Endothelial cell of umbilical vein (primary cell): ENCODE measurements around the gene CDR2. TPM values are rescaled to one million over a fixed set of nuclear protein-coding genes. Genes with fewer than 3 reads are reported as not detected.

ENCODE experiments used
- BruUV-seq: library from RNA; stranded (reverse); fragments of 400-500 nt; replicated peaks from 2 replicates; lab custom pipeline; 2021; lab: Mats Ljungman, UMichigan
- CTCF ChIA-PET: fragments of 300-600, 350-600 bp; sonication (Branson Sonifier 250); formaldehyde crosslinking; loops from one replicate; lab custom pipeline; 2021; ENCODE audit warnings: antibody characterized with exemption, inconsistent platforms; lab: Charles Lee
- POLR2A ChIA-PET: fragments of 300-600, 350-600 bp; sonication (Branson Sonifier 250); formaldehyde crosslinking; loops from one replicate; lab custom pipeline; 2021; ENCODE audit warnings: antibody characterized with exemption, inconsistent platforms; lab: Charles Lee
- DNase-seq: peaks from one replicate; pipeline ENCODE4 v3.0.0-alpha.2; 2011; ENCODE audit warnings: low read depth, low spot score
- FAIRE-seq: peaks from 2 replicates; lab custom pipeline; 2011; peaks lifted over from hg19 to GRCh38; lab: Jason Lieb, UNC
- H2AFZ ChIP-seq: 2 replicates; pipeline ENCODE4 v1.6.0; 2012; ENCODE audit warnings: low read depth, low read length, control low read depth, inconsistent platforms
- H3K27ac ChIP-seq: 2 replicates; pipeline ENCODE4 v1.5.1; 2011; ENCODE audit warnings: low read depth, mild to moderate bottlenecking, control low read depth, low read length, moderate library complexity; ENCODE audit not compliant: insufficient read depth
- H3K27me3 ChIP-seq, 2 experiments: 2 replicates each; pipeline versions ENCODE4 v1.6.0 to v1.6.1; 2011; ENCODE audit warnings: low read length in 2 of 2, mixed read lengths in 1 of 2; ENCODE audit not compliant: control insufficient read depth in 2 of 2, insufficient read depth in 2 of 2
- H3K36me3 ChIP-seq, 2 experiments: 2 replicates in 1 of 2; 3 replicates in 1 of 2; pipeline ENCODE4 v1.5.1; 2011; ENCODE audit warnings: low read length in 2 of 2, mild to moderate bottlenecking in 1 of 2, moderate library complexity in 1 of 2; ENCODE audit not compliant: control insufficient read depth in 2 of 2, insufficient read depth in 2 of 2; ENCODE audit errors: extremely low read depth in 1 of 2
- H3K4me1 ChIP-seq: 3 replicates; pipeline ENCODE4 v1.5.1; 2011; ENCODE audit warnings: mild to moderate bottlenecking, low read length; ENCODE audit not compliant: control insufficient read depth, insufficient read depth; ENCODE audit errors: extremely low read depth
- H3K4me2 ChIP-seq: 2 replicates; pipeline ENCODE4 v1.6.1; 2011; ENCODE audit warnings: low read length, control low read depth, mixed read lengths; ENCODE audit not compliant: insufficient read depth
- H3K4me3 ChIP-seq, 3 experiments: fragments of 200-600 bp in 1 of 3; sonication (generic), shearing (Covaris generic) in 1 of 3; replicated peaks in 1 of 3; 2 replicates each; pipeline ENCODE4 v1.5.1; 2011 to 2016; ENCODE audit warnings: control low read depth in 3 of 3, low read length in 3 of 3, mild to moderate bottlenecking in 2 of 3, inconsistent platforms in 1 of 3, low read depth in 1 of 3, moderate library complexity in 1 of 3; ENCODE audit not compliant: insufficient read depth in 1 of 3
- H3K79me2 ChIP-seq: 2 replicates; pipeline ENCODE4 v1.6.0; 2012; ENCODE audit warnings: low read length, inconsistent platforms; ENCODE audit not compliant: control insufficient read depth, insufficient read depth
- H3K9ac ChIP-seq: replicated peaks from 2 replicates; pipeline ENCODE3; 2011; ENCODE audit warnings: low read length, control low read depth; ENCODE audit not compliant: insufficient read depth; ENCODE audit errors: extremely low read depth
- H3K9me1 ChIP-seq: replicated peaks from 3 replicates; pipeline ENCODE4 v1.6.0; 2011; ENCODE audit warnings: mild to moderate bottlenecking, low read length; ENCODE audit not compliant: control insufficient read depth, insufficient read depth; ENCODE audit errors: extremely low read depth
- H3K9me3 ChIP-seq: replicated peaks from 2 replicates; pipeline ENCODE4 v1.5.1; 2012; ENCODE audit warnings: low read length, inconsistent platforms; ENCODE audit not compliant: control insufficient read depth, insufficient read depth
- H4K20me1 ChIP-seq: replicated peaks from 2 replicates; pipeline ENCODE3; 2011; ENCODE audit warnings: mild to moderate bottlenecking, low read length; ENCODE audit not compliant: control insufficient read depth, insufficient read depth; ENCODE audit errors: extremely low read depth
- FOS ChIP-seq: IDR thresholded peaks from 2 replicates; pipeline ENCODE4 v1.6.1; 2011; ENCODE audit warnings: mild to moderate bottlenecking, low read length, moderate library complexity, borderline replicate concordance; ENCODE audit not compliant: insufficient read depth
- JUN ChIP-seq: IDR thresholded peaks from 2 replicates; pipeline ENCODE4 v1.6.1; 2011; ENCODE audit warnings: borderline replicate concordance, low read depth; ENCODE audit not compliant: insufficient read length, insufficient read depth
- MAX ChIP-seq: IDR thresholded peaks from 2 replicates; pipeline ENCODE4 v1.6.1; 2011; ENCODE audit not compliant: insufficient read depth, insufficient read length
- MYC ChIP-seq: IDR thresholded peaks from one replicate; pipeline ENCODE4 v1.6.1; 2011; ENCODE audit warnings: mild to moderate bottlenecking, low read depth, low read length
- POLR2AphosphoS5 ChIP-seq: IDR thresholded peaks from 2 replicates; pipeline ENCODE4 v1.6.1; 2012; ENCODE audit warnings: low read depth, mild to moderate bottlenecking, control low read depth, low read length, moderate library complexity; ENCODE audit not compliant: insufficient read depth
- dilution Hi-C: fragments of 300-500 bp; cut with MboI; formaldehyde crosslinking; loops from one replicate; pipeline ENCODE4 v1.15.0; 2019; ENCODE audit warnings: low sequenced_read_pairs; ENCODE audit not compliant: extremely low pct_ligation_motif_present
- intact Hi-C: fragments of 100-400 bp; cut with micrococcal nuclease; formaldehyde crosslinking; loops from one replicate; pipeline ENCODE4 v1.10.0; 2022
- polyA plus RNA-seq, 4 experiments: library from polyadenylated mRNA; depleted of rRNA in 3 of 4; stranded (reverse) in 3 of 4; unstranded in 1 of 4; fragments of >200 nt; gene quantifications; 2 replicates each; pipeline versions ENCODE4 v1.2.1 to v1.2.3, GENCODE V29; 2011 to 2012; ENCODE audit warnings: missing spikeins in 1 of 4
- total RNA-seq: library from RNA; stranded (reverse); gene quantifications from 2 replicates; pipeline ENCODE4 v1.2.3, GENCODE V29; 2021

CDR2 gene
- total and polyA plus RNA-seq, 2 donors (not counting 3 experiments of a cell fraction or from before 2014, with no cell fraction given): 35.3 to 61.9 TPM

GRCh38 chr16:22357635-22357971 is 16.8 kb downstream of the CDR2 start:
- no peaks in the 10 kb centered on the region for H3K9me3 ChIP-seq
- H3K4me3 ChIP-seq: no peak overlapping the region
- TF ChIP-seq POLR2AphosphoS5: no peak
- BruUV-seq: no TSS peak
- H3K4me2 ChIP-seq: no peak overlapping the region
- dilution Hi-C loops (no loop called here), intact Hi-C loops (no loop called here)
- no peak overlapping the region for H3K9ac ChIP-seq
- no peaks in the 10 kb centered on the region for H3K9me1 ChIP-seq
- H3K4me1 ChIP-seq: peaks cover 15% of the 10 kb centered on the region
- no peaks in the 10 kb centered on the region for H4K20me1 ChIP-seq
- H3K79me2 ChIP-seq: peaks cover 74% of the 10 kb centered on the region
- peaks cover 6 to 18% of the 10 kb centered on the region in 2 experiments for H3K36me3 ChIP-seq
- FAIRE-seq: no peak
- H2AFZ ChIP-seq: no peak overlapping the region
- ChIA-PET CTCF (interaction anchor here (0.7 to 2.0 kb wide), 5 partner anchors 9 to 37 kb away, joined by 3 to 9 read pairs (median 3); no protein-coding TSS in a partner anchor), POLR2A (no interaction called here)
- no peaks in the 10 kb centered on the region for H3K27me3 ChIP-seq
- DNase-seq: no peak
- no peak overlapping the region for H3K27ac ChIP-seq

- Histone ChIP-seq H3K9ac (no peak overlapping the region), H3K27me3 (no peaks in the 10 kb centered on the region), H3K9me1 (no peaks in the 10 kb centered on the region), H2AFZ (no peak overlapping the region), H3K4me1 (peaks cover 15% of the 10 kb centered on the region), H3K4me2 (no peak overlapping the region), H4K20me1 (no peaks in the 10 kb centered on the region), H3K4me3 (no peak overlapping the region), H3K36me3 (peaks cover 6 to 15% of the 10 kb centered on the region in 2 experiments), H3K79me2 (peaks cover 74% of the 10 kb centered on the region), H3K27ac (no peak overlapping the region), H3K9me3 (no peaks in the 10 kb centered on the region)
- TF ChIP-seq MAX: no peak
- no peak for TF ChIP-seq MYC
- no peak for TF ChIP-seq JUN
- TF ChIP-seq FOS: no peak
- no peak for TF ChIP-seq POLR2AphosphoS5
- no peak for FAIRE-seq
- POLR2A ChIA-PET: no interaction called here
- no peak for DNase-seq
- intact Hi-C loops: no loop called here
- CTCF ChIA-PET: interaction anchor here (0.7 to 2.0 kb wide), 6 partner anchors 10 to 40 kb away, joined by 3 to 9 read pairs (median 3); no protein-coding TSS in a partner anchor
- no TSS peak for BruUV-seq
- dilution Hi-C loops: no loop called here
Observed at GRCh38 chr16:22356930-22357634, 17.3 kb downstream of the CDR2 start.
